HG02840 (cell line): ENCODE measurements around the gene EXOC1.
"Not testable (repeated sequence)": the region's sequence is repeated elsewhere in the genome, so short reads cannot be mapped to it uniquely, and the experiment has no call there.

ENCODE experiments used
- ATAC-seq: cut with Tn5 transposase; IDR thresholded peaks from one replicate; pipeline ENCODE4 v1.9.1; 2021; ENCODE audit warnings: mild to moderate bottlenecking, moderate library complexity, moderate number of reproducible peaks; ENCODE audit not compliant: unreplicated experiment, low FRiP score

The EXOC1 gene

GRCh38 chr4:55902677-55903076 lies 49.2 kb downstream of the EXOC1 start:
- ATAC-seq = no peak

GRCh38 chr4:55903577-55903976 lies 50.1 kb downstream of the EXOC1 start:
- no peak for ATAC-seq

GRCh38 chr4:55904576-55904975 lies 51.1 kb downstream of the EXOC1 start:
- no peak for ATAC-seq

- no peak for ATAC-seq
These were observed 52.9 kb downstream of the EXOC1 start for GRCh38 chr4:55906323-55906722.

- no peak for ATAC-seq
These were observed 53.5 kb downstream of the EXOC1 start for GRCh38 chr4:55906989-55907388.

GRCh38 chr4:55907469-55907868 lies 54.0 kb downstream of the EXOC1 start:
- ATAC-seq = no peak

GRCh38 chr4:55910140-55910539 lies 56.7 kb downstream of the EXOC1 start:
- no peak for ATAC-seq

GRCh38 chr4:55912249-55912648 lies 58.8 kb downstream of the EXOC1 start:
- no peak for ATAC-seq

GRCh38 chr4:55920571-55920970 lies 67.1 kb downstream of the EXOC1 start:
- ATAC-seq = no peak

- ATAC-seq = no peak
These were observed 67.6 kb downstream of the EXOC1 start for GRCh38 chr4:55921093-55921492.

- ATAC-seq = no peak
These were observed 71.8 kb downstream of the EXOC1 start for GRCh38 chr4:55925241-55925640.

- no peak for ATAC-seq
These were observed 73.2 kb downstream of the EXOC1 start for GRCh38 chr4:55926610-55927009.

GRCh38 chr4:55927803-55928437 lies 74.5 kb downstream of the EXOC1 start:
- ATAC-seq = no peak

- ATAC-seq = no peak
These were observed 75.4 kb downstream of the EXOC1 start for GRCh38 chr4:55928846-55929245.

- no peak for ATAC-seq
These were observed 77.6 kb downstream of the EXOC1 start for GRCh38 chr4:55931043-55931442.

GRCh38 chr4:55931833-55932232 lies 78.4 kb downstream of the EXOC1 start:
- no peak for ATAC-seq

- no peak for ATAC-seq
These were observed 79.1 kb downstream of the EXOC1 start for GRCh38 chr4:55932511-55932910.

GRCh38 chr4:55933611-55934010 lies 80.2 kb downstream of the EXOC1 start:
- ATAC-seq = no peak

- ATAC-seq = not testable (repeated sequence)
These were observed 82.5 kb downstream of the EXOC1 start for GRCh38 chr4:55935907-55936306.

GRCh38 chr4:55938481-55938880 lies 85.0 kb downstream of the EXOC1 start:
- no peak for ATAC-seq

GRCh38 chr4:55939421-55939820 lies 86.0 kb downstream of the EXOC1 start:
- ATAC-seq = no peak

GRCh38 chr4:55941881-55942396 lies 88.5 kb downstream of the EXOC1 start:
- ATAC-seq = no peak
